ENCODE measurements around the gene PEA15. TPM values are rescaled to one million over a fixed set of nuclear protein-coding genes. Genes with fewer than 3 reads are reported as not detected.

The PEA15 gene
- total and polyA plus RNA-seq, 2 experiments from 2014 or later = 368 to 638 TPM

DNA sequence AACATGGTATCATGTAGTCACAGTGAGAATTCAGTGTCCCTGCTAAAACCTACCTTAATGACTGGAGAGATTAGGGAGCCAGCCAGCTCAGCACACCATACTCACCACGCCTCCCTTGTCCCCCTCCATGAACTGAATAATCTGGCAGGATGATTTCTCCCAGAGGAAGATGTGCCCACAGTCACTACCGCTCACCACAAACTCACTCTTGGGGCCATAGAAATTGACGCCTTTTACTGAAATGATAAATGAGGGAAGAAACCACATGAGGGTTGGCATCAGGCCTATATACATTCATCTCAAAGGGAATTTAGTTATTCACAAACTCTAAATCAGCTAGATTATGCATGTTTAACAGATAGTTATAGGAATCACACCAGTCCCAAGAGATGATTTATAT lies 17.4 kb downstream of the PEA15 start:
- Histone ChIP-seq H3K36me3 (ENCODE audit: low read depth) (peaks cover 68% of the 10 kb centered on the region), H3K27ac (no peak overlapping the region), H3K27me3 (replicated peaks; ENCODE audit: insufficient read depth) (no peaks in the 10 kb centered on the region), H3K4me2 (ENCODE audit: unreplicated experiment) (no peak overlapping the region), H3K9ac (no peak overlapping the region), H3K9me3 (ENCODE audit: low read depth) (no peaks in the 10 kb centered on the region), H3K4me1 (ENCODE audit: insufficient read depth) (peaks cover 34% of the 10 kb centered on the region), H3K4me3 (no peak overlapping the region), H3K9me2 (ENCODE audit: insufficient read depth) (no peaks in the 10 kb centered on the region), H3K79me2 (ENCODE audit: insufficient read depth) (no peaks in the 10 kb centered on the region), H2AFZ (no peak overlapping the region), H4K20me1 (ENCODE audit: insufficient read depth) (no peaks in the 10 kb centered on the region), H3F3A (ENCODE audit: insufficient read depth) (peaks cover 48% of the 10 kb centered on the region)
- TF ChIP-seq EZH2phosphoT487 (IDR thresholded peaks at IDR 0.05; ENCODE audit: insufficient read depth, low read depth) (no peak), EZH2 (IDR thresholded peaks at IDR 0.05; ENCODE audit: insufficient read depth, poor library complexity, severe bottlenecking) (no peak)
- no peak for DNase-seq
- in situ Hi-C loops (cut with MboI) = no loop called here
- WGBS, 2 experiments (ENCODE audit: low coverage in 1 of 2, low lambda C conversion rate in 2 of 2, missing lambda C conversion rate in 2 of 2) = 78 to 79% methylated on average over 3 of the region's 3 CpGs

DNA sequence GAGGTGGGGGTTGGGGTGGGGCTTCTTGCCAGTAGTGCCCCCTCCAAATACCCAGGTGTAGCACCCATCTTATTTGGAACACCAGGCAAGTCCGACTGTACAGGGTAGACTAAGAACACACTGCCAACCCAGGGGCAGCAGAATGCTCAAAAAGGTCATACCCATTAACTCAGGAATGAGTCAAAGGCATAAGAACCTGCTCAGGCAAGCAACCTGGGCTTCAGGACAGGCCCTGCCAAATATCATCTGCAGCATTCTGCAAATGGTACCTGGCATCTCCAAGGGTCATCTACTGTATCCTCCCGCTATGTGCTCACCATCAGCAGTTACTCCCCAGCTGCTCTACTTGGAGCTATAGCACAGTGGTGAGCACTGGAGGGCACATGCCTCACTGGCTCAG lies 19.4 kb downstream of the PEA15 start:
- peaks cover 28% of the 10 kb centered on the region for H3F3A ChIP-seq (ENCODE audit: insufficient read depth)
- H3K27ac ChIP-seq = no peak overlapping the region
- no peaks in the 10 kb centered on the region for H4K20me1 ChIP-seq (ENCODE audit: insufficient read depth)
- H3K4me3 ChIP-seq = no peak overlapping the region
- H3K27me3 ChIP-seq (replicated peaks; ENCODE audit: insufficient read depth) = no peaks in the 10 kb centered on the region
- H3K4me1 ChIP-seq (ENCODE audit: insufficient read depth) = peaks cover 13% of the 10 kb centered on the region; the same call in 1 of the 2 replicates
- H3K9me2 ChIP-seq (ENCODE audit: insufficient read depth) = no peaks in the 10 kb centered on the region
- TF ChIP-seq EZH2phosphoT487 (IDR thresholded peaks at IDR 0.05; ENCODE audit: insufficient read depth, low read depth) (no peak), EZH2 (IDR thresholded peaks at IDR 0.05; ENCODE audit: insufficient read depth, poor library complexity, severe bottlenecking) (no peak)
- no peak overlapping the region for H2AFZ ChIP-seq
- 97 to 100% methylated on average over 2 of the region's 2 CpGs for WGBS, 2 experiments (ENCODE audit: low coverage in 1 of 2, low lambda C conversion rate in 2 of 2, missing lambda C conversion rate in 2 of 2)
- DNase-seq = no peak
- H3K36me3 ChIP-seq (ENCODE audit: low read depth) = peaks cover 63% of the 10 kb centered on the region
- H3K79me2 ChIP-seq (ENCODE audit: insufficient read depth) = no peaks in the 10 kb centered on the region
- no peaks in the 10 kb centered on the region for H3K9me3 ChIP-seq (ENCODE audit: low read depth)
- in situ Hi-C loops (cut with MboI) = no loop called here
- H3K9ac ChIP-seq = no peak overlapping the region
- no peak overlapping the region for H3K4me2 ChIP-seq (ENCODE audit: unreplicated experiment)

DNA sequence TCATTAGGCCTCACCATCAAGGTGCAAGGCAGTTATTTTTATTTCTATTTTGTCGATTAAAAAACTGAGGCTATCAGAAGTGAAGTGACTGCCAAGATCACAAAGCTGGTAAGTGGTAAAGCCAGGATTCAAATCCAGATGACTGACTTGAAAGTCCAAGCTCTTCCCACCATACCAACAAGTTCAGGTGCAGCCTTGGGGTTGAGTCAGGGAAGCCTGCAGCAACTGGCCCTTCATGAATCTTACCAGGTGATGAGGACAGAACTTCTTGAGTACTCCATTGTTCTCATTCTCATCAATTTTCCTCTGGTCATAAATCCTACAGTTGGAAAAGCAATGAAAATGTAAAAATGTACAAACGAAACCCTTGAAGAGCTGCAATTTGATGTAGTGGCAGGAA lies 20.2 kb downstream of the PEA15 start:
- no peak overlapping the region for H3K4me3 ChIP-seq
- no peak for TF ChIP-seq EZH2 (IDR thresholded peaks at IDR 0.05; ENCODE audit: insufficient read depth, poor library complexity, severe bottlenecking)
- no peak for TF ChIP-seq EZH2phosphoT487 (IDR thresholded peaks at IDR 0.05; ENCODE audit: insufficient read depth, low read depth)
- H3K9me3 ChIP-seq (ENCODE audit: low read depth) = no peaks in the 10 kb centered on the region
- H3K27me3 ChIP-seq (replicated peaks; ENCODE audit: insufficient read depth) = no peaks in the 10 kb centered on the region
- no peak for DNase-seq
- peaks cover 66% of the 10 kb centered on the region for H3K36me3 ChIP-seq (ENCODE audit: low read depth)
- H4K20me1 ChIP-seq (ENCODE audit: insufficient read depth) = no peaks in the 10 kb centered on the region
- WGBS, 2 experiments (ENCODE audit: low coverage in 1 of 2, low lambda C conversion rate in 2 of 2, missing lambda C conversion rate in 2 of 2) = 95 to 98% methylated on average over 2 of the region's 2 CpGs
- no peak overlapping the region for H3K27ac ChIP-seq
- no peak overlapping the region for H3K4me2 ChIP-seq (ENCODE audit: unreplicated experiment)
- H3K9ac ChIP-seq = no peak overlapping the region
- in situ Hi-C loops (cut with MboI) = no loop called here
- H3F3A ChIP-seq (ENCODE audit: insufficient read depth) = peaks cover 20% of the 10 kb centered on the region
- H2AFZ ChIP-seq = no peak overlapping the region
- H3K79me2 ChIP-seq (ENCODE audit: insufficient read depth) = no peaks in the 10 kb centered on the region
- no peaks in the 10 kb centered on the region for H3K9me2 ChIP-seq (ENCODE audit: insufficient read depth)
- H3K4me1 ChIP-seq (ENCODE audit: insufficient read depth) = peaks cover 6% of the 10 kb centered on the region; the same call in 1 of the 2 replicates

DNA sequence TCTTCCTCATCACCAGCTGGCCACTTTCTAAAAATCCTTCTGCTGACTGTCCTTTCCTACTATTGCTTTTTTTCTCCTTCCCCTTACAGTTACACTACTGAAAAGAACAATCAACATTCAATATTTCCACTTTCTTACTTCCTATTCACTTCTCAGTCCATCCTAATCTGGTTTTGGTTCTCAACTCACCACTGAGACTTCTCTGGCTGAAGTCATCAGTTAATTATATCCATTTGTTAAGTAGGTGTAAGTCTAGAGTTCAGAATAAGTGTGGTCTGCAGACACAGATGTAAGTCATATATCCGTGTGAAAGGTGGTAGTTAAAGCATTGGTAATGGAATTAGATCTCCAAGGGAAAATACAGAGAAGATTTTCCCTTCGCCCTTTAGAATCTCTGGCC lies 21.4 kb downstream of the PEA15 start:
- H3K27me3 ChIP-seq (replicated peaks; ENCODE audit: insufficient read depth) = no peaks in the 10 kb centered on the region
- no peak overlapping the region for H3K4me3 ChIP-seq
- H3K79me2 ChIP-seq (ENCODE audit: insufficient read depth) = no peaks in the 10 kb centered on the region
- no peak overlapping the region for H2AFZ ChIP-seq
- no peak overlapping the region for H3K4me2 ChIP-seq (ENCODE audit: unreplicated experiment)
- H4K20me1 ChIP-seq (ENCODE audit: insufficient read depth) = no peaks in the 10 kb centered on the region
- no peaks in the 10 kb centered on the region for H3K4me1 ChIP-seq (ENCODE audit: insufficient read depth)
- H3K36me3 ChIP-seq (ENCODE audit: low read depth) = peaks cover 73% of the 10 kb centered on the region
- no peaks in the 10 kb centered on the region for H3K9me2 ChIP-seq (ENCODE audit: insufficient read depth)
- H3F3A ChIP-seq (ENCODE audit: insufficient read depth) = peaks cover 8% of the 10 kb centered on the region; the same call in 1 of the 2 replicates
- no peak overlapping the region for H3K27ac ChIP-seq
- WGBS, 2 experiments (ENCODE audit: low coverage in 1 of 2, low lambda C conversion rate in 2 of 2, missing lambda C conversion rate in 2 of 2) = 65 to 68% methylated on average over 2 of the region's 2 CpGs
- no peak for DNase-seq
- no peaks in the 10 kb centered on the region for H3K9me3 ChIP-seq (ENCODE audit: low read depth)
- in situ Hi-C loops (cut with MboI) = no loop called here
- TF ChIP-seq EZH2phosphoT487 (IDR thresholded peaks at IDR 0.05; ENCODE audit: insufficient read depth, low read depth) (no peak), EZH2 (IDR thresholded peaks at IDR 0.05; ENCODE audit: insufficient read depth, poor library complexity, severe bottlenecking) (no peak)
- H3K9ac ChIP-seq = no peak overlapping the region

DNA sequence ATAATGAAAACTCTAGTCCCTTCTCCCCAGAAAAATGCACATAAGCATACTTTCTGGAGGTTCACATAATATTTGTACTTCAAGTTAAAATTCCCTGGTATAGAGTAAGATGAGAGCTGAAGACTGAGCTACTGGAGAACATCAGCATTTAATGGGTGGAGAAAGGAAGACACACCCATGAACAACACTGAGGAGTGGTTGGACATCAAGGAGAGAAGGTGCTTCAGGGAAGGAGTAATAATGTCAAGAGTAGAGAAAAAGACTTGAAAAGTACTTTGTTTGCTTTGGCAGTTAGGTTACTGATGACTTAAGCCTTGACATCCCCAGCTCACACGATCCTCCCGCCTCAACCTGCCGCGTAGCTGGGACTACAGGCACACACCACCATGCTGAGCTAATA lies 21.9 kb downstream of the PEA15 start:
- WGBS, 2 experiments (ENCODE audit: low coverage in 1 of 2, low lambda C conversion rate in 2 of 2, missing lambda C conversion rate in 2 of 2) = 98 to 99% methylated on average over 4 of the region's 4 CpGs
- DNase-seq = no peak
- in situ Hi-C loops (cut with MboI) = no loop called here

More for the DNA sequence above, 21.9 kb downstream of the PEA15 start:
- no peaks in the 10 kb centered on the region for H3K27me3 ChIP-seq (replicated peaks; ENCODE audit: insufficient read depth)
- no peak for TF ChIP-seq EZH2phosphoT487 (IDR thresholded peaks at IDR 0.05; ENCODE audit: insufficient read depth, low read depth)
- no peaks in the 10 kb centered on the region for H3K9me2 ChIP-seq (ENCODE audit: insufficient read depth)
- H3F3A ChIP-seq (ENCODE audit: insufficient read depth) = peaks cover 3% of the 10 kb centered on the region; the same call in 1 of the 2 replicates
- H3K79me2 ChIP-seq (ENCODE audit: insufficient read depth) = no peaks in the 10 kb centered on the region
- H3K36me3 ChIP-seq (ENCODE audit: low read depth) = peaks cover 72% of the 10 kb centered on the region
- H3K27ac ChIP-seq = no peak overlapping the region
- H3K9me3 ChIP-seq (ENCODE audit: low read depth) = no peaks in the 10 kb centered on the region
- H3K4me1 ChIP-seq (ENCODE audit: insufficient read depth) = no peaks in the 10 kb centered on the region
- H2AFZ ChIP-seq = no peak overlapping the region
- H3K4me3 ChIP-seq = no peak overlapping the region
- no peak overlapping the region for H3K9ac ChIP-seq
- H4K20me1 ChIP-seq (ENCODE audit: insufficient read depth) = no peaks in the 10 kb centered on the region
- no peak overlapping the region for H3K4me2 ChIP-seq (ENCODE audit: unreplicated experiment)

Data from GM23248 (cell line).